ENCODE results near the gene BANP.

GRCh38 chr16:87922250-87922871 lies 28.9 kb upstream of the BANP start:
- TF ChIP-seq EZH2 (IDR thresholded peaks at IDR 0.05) (no peak), CTCF (IDR thresholded peaks at IDR 0.05) (no peak), EZH2phosphoT487 (IDR thresholded peaks at IDR 0.05) (no peak)

Measured in neural progenitor cell (in vitro differentiated cells).